Stimulated activated CD8-positive, alpha-beta memory T cell treated with anti-CD3 and anti-CD28 coated beads, Interleukin-7, amount 100 ng/mL, for 24 hours (primary cell): ENCODE data around the gene GBP1.

Source experiments
- DNase-seq: peaks from one replicate; pipeline ENCODE4 v3.0.0-alpha.2; 2020; ENCODE audit warnings: low read depth

Gene GBP1

GRCh38 chr1:89008511-89008910, 56.5 kb downstream of the GBP1 start:
- no peak for DNase-seq

GRCh38 chr1:89005286-89006151, 59.5 kb downstream of the GBP1 start:
- DNase-seq, result no peak
